Peyer's patch (tissue), 4 donors: ENCODE data around the gene PDE4D.

Source experiments
- CTCF ChIP-seq, 6 experiments: fragments of 450-650 bp in 4 of 6; fragments of 200-600 bp in 2 of 6; sonication (generic) in 1 of 6; IDR thresholded peaks; one replicate each; pipeline ENCODE4 v1.5.1; 2017 to 2019; ENCODE audit warnings: antibody characterized with exemption in 6 of 6, mild to moderate bottlenecking in 3 of 6, moderate library complexity in 1 of 6
- POLR2A ChIP-seq, 2 donors: fragments of 450-650 bp; IDR thresholded peaks; one replicate each; pipeline ENCODE4 v1.5.1; 2017; ENCODE audit warnings: antibody characterized with exemption in 2 of 2, mild to moderate bottlenecking in 2 of 2, moderate library complexity in 2 of 2

GRCh38 chr5:59560553-59560952 is 333.0 kb downstream of the PDE4D start:
- no peak for TF ChIP-seq CTCF (IDR thresholded peaks at IDR 0.05)
- TF ChIP-seq POLR2A (IDR thresholded peaks at IDR 0.05), result no peak
